GM21737 (cell line): ENCODE results near the gene LIMS4.
A peak's percentile ranks its signal among the peaks of the same experiment; 100 is the strongest.
"Not testable (repeated sequence)": the region's sequence is repeated elsewhere in the genome, so short reads cannot be mapped to it uniquely, and the experiment has no call there.

Experiments used
- ATAC-seq: cut with Tn5 transposase; IDR thresholded peaks from one replicate; pipeline ENCODE4 v1.9.1; 2021; ENCODE audit warnings: mild to moderate bottlenecking, moderate library complexity; ENCODE audit not compliant: unreplicated experiment

LIMS4 gene

GRCh38 chr2:110472171-110473058, at the start of gene LIMS4:
Gene LIMS4 (minus strand): TSS chr2:110472816. CDS start chr2:110472778, 38 bp downstream.
- not testable (repeated sequence) for ATAC-seq

- peak; percentile 84 for ATAC-seq
Measured at GRCh38 chr2:110499755-110500377, 27.2 kb upstream of the LIMS4 start.

DNA sequence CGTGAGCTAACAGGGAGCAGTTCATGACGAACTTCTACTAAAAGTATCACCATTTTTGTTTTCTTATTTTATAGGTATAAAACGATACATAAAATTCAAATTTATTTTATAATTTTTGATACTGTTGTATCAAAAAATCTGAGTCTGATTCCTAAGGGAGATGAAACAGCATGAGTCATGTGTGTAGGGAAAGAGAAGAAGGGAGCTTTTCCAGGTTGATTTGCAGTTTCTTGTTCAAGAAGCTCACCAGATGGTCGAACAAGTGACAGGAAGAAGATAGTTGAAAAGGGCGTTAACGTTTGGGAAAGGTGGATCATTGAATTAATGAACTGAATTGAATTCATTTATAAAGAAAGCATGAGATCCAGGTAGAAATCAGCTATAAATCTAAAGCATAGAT, 23.4 kb upstream of the LIMS4 start:
- not testable (repeated sequence) for ATAC-seq

GRCh38 chr2:110494488-110494887, 21.9 kb upstream of the LIMS4 start:
- not testable (repeated sequence) for ATAC-seq

- not testable (repeated sequence) for ATAC-seq
Measured at GRCh38 chr2:110488991-110489390, 16.4 kb upstream of the LIMS4 start.

DNA sequence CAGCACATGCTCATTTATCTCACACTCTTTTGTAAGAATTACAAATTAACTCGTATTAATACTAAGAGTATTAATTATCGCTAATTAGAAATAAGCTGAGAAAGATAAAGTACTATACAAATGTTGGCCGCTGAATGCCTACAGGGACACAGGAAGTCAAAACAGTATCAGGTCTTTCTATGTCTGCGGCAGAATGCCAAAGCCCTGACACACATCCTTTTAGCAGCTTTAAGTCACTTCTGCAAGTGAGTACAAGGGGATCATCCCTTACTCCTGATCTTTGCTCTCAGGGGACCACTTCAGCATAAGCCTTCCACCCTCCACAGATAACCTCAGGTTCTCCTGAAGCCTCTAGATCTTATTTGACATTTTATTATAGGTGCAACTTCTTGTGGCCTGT, 10.1 kb upstream of the LIMS4 start:
- ATAC-seq, result not testable (repeated sequence)

GRCh38 chr2:110481200-110481599, 8.6 kb upstream of the LIMS4 start:
- ATAC-seq, result not testable (repeated sequence)

GRCh38 chr2:110480084-110480483, 7.5 kb upstream of the LIMS4 start:
- ATAC-seq, result not testable (repeated sequence)

DNA sequence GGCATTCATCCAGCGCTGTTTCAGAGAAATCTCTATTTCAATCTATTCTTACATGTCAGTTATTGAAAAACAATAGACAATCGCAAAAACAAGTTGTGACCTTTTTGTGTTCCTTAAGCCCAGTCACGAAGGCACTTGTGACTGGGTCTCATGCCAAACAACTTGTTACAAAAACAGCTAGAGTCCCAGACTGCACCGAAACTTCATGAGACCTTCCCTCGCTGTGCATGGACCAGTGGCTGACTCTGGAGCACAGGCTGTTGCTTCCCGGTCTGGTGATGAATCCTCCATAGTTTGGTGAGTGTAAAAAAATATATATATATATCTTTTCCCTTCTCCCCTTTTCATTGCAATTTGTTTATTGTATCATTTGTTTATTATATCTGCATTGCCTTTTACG, 4.8 kb upstream of the LIMS4 start:
- not testable (repeated sequence) for ATAC-seq

- not testable (repeated sequence) for ATAC-seq
Measured at GRCh38 chr2:110476952-110477351, 4.3 kb upstream of the LIMS4 start.

- ATAC-seq, result not testable (repeated sequence)
Measured at GRCh38 chr2:110475627-110476359, 3.2 kb upstream of the LIMS4 start.

GRCh38 chr2:110474898-110475297, 2.3 kb upstream of the LIMS4 start:
- ATAC-seq, result peak; percentile 94

GRCh38 chr2:110473059-110473358, 393 bp upstream of the LIMS4 start:
- not testable (repeated sequence) for ATAC-seq

- ATAC-seq, result not testable (repeated sequence)
Measured at GRCh38 chr2:110468921-110469320, 3.7 kb downstream of the LIMS4 start.

DNA sequence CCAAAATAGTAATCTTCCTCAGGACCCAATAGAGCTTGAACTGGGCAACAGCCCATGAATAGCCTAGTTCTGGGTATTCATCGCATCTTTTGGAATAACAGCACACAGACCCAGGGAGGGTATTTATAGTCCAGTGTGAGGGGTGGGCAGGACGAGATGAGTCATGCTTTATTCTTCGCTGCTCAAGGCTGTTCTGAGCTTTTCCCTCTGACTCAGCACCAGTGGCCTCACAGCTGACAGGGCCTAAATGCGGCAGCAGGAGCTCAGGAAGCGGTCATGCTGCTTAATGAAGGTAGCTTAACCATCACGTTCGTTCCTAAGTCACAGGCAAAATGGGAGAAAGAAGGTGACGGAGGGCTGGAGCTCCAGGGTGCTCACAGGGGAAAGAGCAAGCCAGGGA, 7.3 kb downstream of the LIMS4 start:
- peak; percentile 86 for ATAC-seq

DNA sequence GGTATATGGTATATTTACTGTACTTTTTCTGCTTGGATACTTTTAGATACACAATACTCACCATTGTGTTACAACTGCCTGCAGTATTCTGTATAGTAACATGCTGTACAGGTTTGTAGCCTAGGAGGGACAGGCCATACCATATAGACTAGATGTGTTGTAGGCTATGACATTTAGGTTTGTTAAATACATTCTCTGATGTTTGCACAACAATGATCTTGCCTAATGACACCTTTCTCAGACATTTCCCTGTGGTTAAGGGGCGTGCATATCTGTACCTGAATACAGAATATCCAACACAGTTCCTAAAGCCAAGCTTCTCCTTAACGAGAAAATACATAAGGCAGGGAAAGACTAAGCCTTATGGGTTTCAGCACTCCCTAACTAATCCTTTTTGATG, 10.2 kb downstream of the LIMS4 start:
- ATAC-seq, result not testable (repeated sequence)

DNA sequence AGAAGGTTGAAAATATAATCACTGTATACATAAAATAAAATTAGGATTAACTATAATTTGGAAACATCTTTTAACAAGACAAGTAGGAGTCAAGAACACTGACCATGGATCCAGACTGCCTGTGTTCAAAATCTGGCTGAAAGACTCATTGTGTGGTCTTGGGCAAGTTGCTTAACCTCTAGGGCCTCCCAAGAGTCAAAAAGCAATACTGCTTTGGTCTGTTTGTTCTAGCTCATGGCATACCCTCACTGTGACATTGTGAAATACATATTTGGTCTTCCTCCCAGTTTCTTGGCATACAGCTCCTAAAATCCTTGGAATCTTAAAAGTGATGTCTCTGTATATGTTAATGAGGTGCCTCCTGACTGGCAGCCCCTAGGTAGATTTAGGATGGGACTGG, 12.3 kb downstream of the LIMS4 start:
- ATAC-seq, result not testable (repeated sequence)

DNA sequence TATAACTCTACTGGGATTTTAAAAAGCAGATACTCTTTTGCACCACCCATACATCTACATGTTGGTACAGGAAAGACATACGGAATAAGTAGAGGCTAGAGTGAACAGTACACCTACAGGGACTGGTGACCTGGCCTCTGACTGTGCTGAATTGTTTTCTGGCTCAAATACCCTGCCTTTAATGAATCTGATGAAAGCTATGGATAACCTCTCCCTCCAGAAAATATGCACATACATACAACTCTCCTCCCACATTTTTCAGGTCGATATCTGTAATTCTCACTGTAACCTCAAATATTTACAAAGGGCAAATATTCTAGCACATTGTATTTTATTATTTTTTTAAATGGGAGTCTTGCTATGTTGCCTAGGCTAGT, 15.4 kb downstream of the LIMS4 start:
- not testable (repeated sequence) for ATAC-seq

GRCh38 chr2:110456291-110457213, 16.1 kb downstream of the LIMS4 start:
- ATAC-seq, result not testable (repeated sequence)

GRCh38 chr2:110455080-110455670, 17.4 kb downstream of the LIMS4 start:
- not testable (repeated sequence) for ATAC-seq
